K562 (cell line): ENCODE data around the gene TAS2R1. TPM values are rescaled to one million over a fixed set of nuclear protein-coding genes. Genes with fewer than 3 reads are reported as not detected.

ENCODE experiments used
- ATAC-seq: fragments of 200-7000 bp; cut with Tn5 transposase; 3 replicates; pipeline ENCODE4 v1.9.1; 2020; ENCODE audit warnings: moderate library complexity
- BruUV-seq: library from RNA; stranded (reverse); fragments of 400-500 nt; replicated peaks from 2 replicates; lab custom pipeline; 2021; lab: Mats Ljungman, UMichigan
- CTCF ChIA-PET: fragments of 300-600 bp; formaldehyde crosslinking; extraction: SDS; loops from one replicate; lab custom pipeline; 2021; ENCODE audit warnings: low intra/inter-chr PET ratio; lab: Yijun Ruan, JAX
- POLR2A ChIA-PET: fragments of 300-600, 350-650 bp; sonication (Branson Sonifier 250); formaldehyde crosslinking; extraction: SDS; loops from one replicate; lab custom pipeline; 2021; ENCODE audit warnings: antibody characterized with exemption, inconsistent platforms; lab: Yijun Ruan, JAX
- DNase-seq, 4 experiments: peaks; one replicate each; pipeline versions ENCODE4 v3.0.0 to v3.0.0-alpha.2; 2011 to 2018; ENCODE audit warnings: low spot score in 3 of 4, mixed read lengths in 3 of 4; ENCODE audit errors: extremely low read depth in 1 of 4
- FAIRE-seq: peaks from 2 replicates; lab custom pipeline; 2011; peaks lifted over from hg19 to GRCh38; lab: Jason Lieb, UNC
- H2AFZ ChIP-seq: 2 replicates; pipeline ENCODE4 v1.6.0; 2011; ENCODE audit warnings: low read depth, low read length, control low read depth, inconsistent platforms
- H3K27ac ChIP-seq: fragments of 200-600 bp; 3 replicates; pipeline ENCODE4 v1.8.0; 2011; ENCODE audit warnings: low read depth, mild to moderate bottlenecking, control low read depth, inconsistent platforms, low read length, moderate library complexity, mixed read lengths; ENCODE audit errors: extremely low read depth
- H3K27me3 ChIP-seq, 2 experiments: fragments of 300-600 bp in 1 of 2; 2 replicates in 1 of 2; 3 replicates in 1 of 2; pipeline versions ENCODE4 v1.6.0 to v1.8.0; 2011; ENCODE audit warnings: inconsistent platforms in 2 of 2, low read length in 2 of 2, mild to moderate bottlenecking in 1 of 2, mixed read lengths in 1 of 2, moderate library complexity in 1 of 2; ENCODE audit not compliant: control insufficient read depth in 2 of 2, insufficient read depth in 2 of 2
- H3K36me3 ChIP-seq: fragments of 300-600 bp; 3 replicates; pipeline ENCODE4 v1.8.0; 2011; ENCODE audit warnings: mild to moderate bottlenecking, low read length, inconsistent platforms; ENCODE audit not compliant: control insufficient read depth, insufficient read depth
- H3K4me1 ChIP-seq, 2 experiments: fragments of 200-600 bp in 1 of 2; replicated peaks in 1 of 2; 2 replicates in 1 of 2; 3 replicates in 1 of 2; pipeline versions ENCODE4 v1.5.1 to v1.8.0; 2011; ENCODE audit warnings: inconsistent platforms in 2 of 2, low read length in 2 of 2, mild to moderate bottlenecking in 1 of 2, mixed read lengths in 1 of 2, moderate library complexity in 1 of 2; ENCODE audit not compliant: control insufficient read depth in 2 of 2, insufficient read depth in 2 of 2
- H3K4me2 ChIP-seq: 2 replicates; pipeline ENCODE4 v1.6.1; 2011; ENCODE audit warnings: low read length, control low read depth, inconsistent platforms, mixed read lengths; ENCODE audit not compliant: insufficient read depth
- H3K4me3 ChIP-seq: fragments of 200-600 bp; sonication (generic), shearing (Covaris generic); 2 replicates; pipeline ENCODE4 v1.5.1; 2016; ENCODE audit warnings: control low read depth, inconsistent platforms
- H3K79me2 ChIP-seq: fragments of 200-600 bp; 3 replicates; pipeline ENCODE4 v1.8.0; 2011; ENCODE audit warnings: low read length, inconsistent platforms; ENCODE audit not compliant: control insufficient read depth, insufficient read depth
- H3K9ac ChIP-seq, 2 experiments: 2 replicates each; pipeline versions ENCODE4 v1.6.0 to v1.6.1; 2011; ENCODE audit warnings: low read depth in 2 of 2, low read length in 2 of 2, control low read depth in 1 of 2, inconsistent platforms in 1 of 2, mild to moderate bottlenecking in 1 of 2, mixed read lengths in 1 of 2; ENCODE audit not compliant: insufficient read depth in 1 of 2
- H3K9me1 ChIP-seq: one replicate; pipeline ENCODE4 v1.6.0; 2011; ENCODE audit warnings: inconsistent platforms, mild to moderate bottlenecking, low read length, moderate library complexity; ENCODE audit not compliant: control insufficient read depth, insufficient read depth
- H3K9me3 ChIP-seq: replicated peaks from 2 replicates; pipeline ENCODE4 v1.5.1; 2011; ENCODE audit warnings: low read depth, low read length, inconsistent platforms; ENCODE audit not compliant: control insufficient read depth, insufficient read depth
- H4K20me1 ChIP-seq: replicated peaks from 2 replicates; pipeline ENCODE4 v1.6.1; 2011; ENCODE audit warnings: low read length, inconsistent platforms, mixed read lengths; ENCODE audit not compliant: control insufficient read depth, insufficient read depth
- C11orf30 ChIP-seq: fragments of 450-650 bp; IDR thresholded peaks from 2 replicates; pipeline ENCODE4 v1.6.1; 2016; ENCODE audit warnings: low read depth, mild to moderate bottlenecking
- CREB3 ChIP-seq: fragments of 450-650 bp; conservative IDR thresholded peaks from 2 replicates; pipeline ENCODE4 v1.6.1; 2016; ENCODE audit warnings: missing genetic modification characterization, low read depth, mild to moderate bottlenecking, missing compliant biosample characterization, moderate library complexity
- ID3 ChIP-seq, 2 experiments: fragments of 250-450 bp in 1 of 2; fragments of 450-650 bp in 1 of 2; sonication (Bioruptor Pico) in 1 of 2; IDR thresholded peaks; 2 replicates each; pipeline versions ENCODE4 v1.6.1 to v1.8.0; 2016 to 2021; ENCODE audit warnings: mild to moderate bottlenecking in 2 of 2, moderate library complexity in 2 of 2, missing compliant biosample characterization in 1 of 2, missing genetic modification characterization in 1 of 2
- NFIX ChIP-seq: fragments of 250-450 bp; sonication (Bioruptor Pico); IDR thresholded peaks from 2 replicates; pipeline ENCODE4 v1.4.0; 2020; ENCODE audit warnings: low read depth, mild to moderate bottlenecking, moderate library complexity
- SPI1 ChIP-seq: IDR thresholded peaks from 2 replicates; pipeline ENCODE4 v1.6.1; 2011; ENCODE audit warnings: low read depth, low read length, control low read depth, borderline replicate concordance
- ZKSCAN8 ChIP-seq: fragments of 200-800 bp; sonication (Bioruptor generic); IDR thresholded peaks from 2 replicates; pipeline ENCODE4 v1.6.1; 2016; ENCODE audit warnings: missing genetic modification characterization, missing compliant biosample characterization
- WGBS: fragments of 100-300 bp; shearing (Covaris generic); methylation state at CpG from one replicate; pipeline ENCODE4 v1.1.6; 2016; ENCODE audit warnings: low coverage, mixed read lengths; ENCODE audit not compliant: insufficient coverage; ENCODE audit errors: missing lambda C conversion rate; 5-methylcytosine and 5-hydroxymethylcytosine counted together
- in situ Hi-C: fragments of 300-500 bp; cut with MboI; formaldehyde crosslinking; loops from 4 replicates; pipeline ENCODE4 v1.15.0; 2018; ENCODE audit warnings: inconsistent platforms, mixed read lengths
- intact Hi-C: fragments of 100-400 bp; cut with micrococcal nuclease; formaldehyde crosslinking; loops from 2 replicates; pipeline ENCODE4 v1.14.2; 2022
- polyA plus RNA-seq, 8 experiments: library from polyadenylated mRNA; depleted of rRNA in 4 of 8; stranded (reverse) in 5 of 8; unstranded in 3 of 8; fragments of >200 nt; fragmentation: Nextera tagmentation in 2 of 8; fragmentation: Illumina TruSeq in 1 of 8; extraction: Ambion mirVana in 2 of 8; extraction: Trizol in 1 of 8; gene quantifications; 2 replicates each; pipeline versions ENCODE4 v1.2.1 to v1.2.3, GENCODE V29; 2011 to 2014; ENCODE audit warnings: inconsistent platforms in 1 of 8, missing spikeins in 1 of 8
- total RNA-seq, 7 experiments: library from RNA; depleted of rRNA in 6 of 7; stranded (reverse); fragments of >200 nt in 6 of 7; fragmentation: Illumina TruSeq in 2 of 7; extraction: Trizol in 2 of 7; gene quantifications; 2 replicates each; pipeline versions ENCODE4 v1.2.1 to v1.2.3, GENCODE V29; 2011 to 2021; ENCODE audit warnings: low replicate concordance in 1 of 7

The TAS2R1 gene
- total and polyA plus RNA-seq, 9 of the 15 experiments (the other 6 are each of a cell fraction or from before 2014, with no cell fraction given) = not detected

GRCh38 chr5:9641806-9642355 is 11.7 kb upstream of the TAS2R1 start (continued):
- no peak for TF ChIP-seq C11orf30
- TF ChIP-seq ID3 (CRISPR knock-in tag; IDR thresholded peaks at IDR 0.05) = no peak
- TF ChIP-seq ID3 (tag; IDR thresholded peaks at IDR 0.05) = no peak
- no peak for TF ChIP-seq CREB3 (tag)
- no peak for TF ChIP-seq NFIX (CRISPR knock-in tag)
- TF ChIP-seq, all 486 proteins: peak for 0

GRCh38 chr5:9632495-9632894 is 2.3 kb upstream of the TAS2R1 start:
- no peak for DNase-seq
- in situ Hi-C loops (no loop called here), intact Hi-C loops (no loop called here)
- no peaks in the 10 kb centered on the region for H3K9me1 ChIP-seq
- no peaks in the 10 kb centered on the region for H3K9me3 ChIP-seq
- POLR2A ChIA-PET = no interaction called here
- H3K4me1 ChIP-seq = no peaks in the 10 kb centered on the region
- H3K36me3 ChIP-seq = no peaks in the 10 kb centered on the region
- CTCF ChIA-PET = no interaction called here
- no peak overlapping the region for H3K9ac ChIP-seq
- no TSS peak for BruUV-seq
- H3K4me2 ChIP-seq = no peak overlapping the region
- no peaks in the 10 kb centered on the region for H3K27me3 ChIP-seq
- no peaks in the 10 kb centered on the region for H3K79me2 ChIP-seq
- no peak for ATAC-seq
- FAIRE-seq = no peak
- 0% methylated on average over 2 of the region's 2 CpGs for WGBS
- no peak for TF ChIP-seq ZKSCAN8 (CRISPR knock-in tag)
- 0 out of 2 replicates have a peak, but pooled peaks have one; percentile 13 for TF ChIP-seq SPI1
- no peak overlapping the region for H3K4me3 ChIP-seq
- H4K20me1 ChIP-seq = no peaks in the 10 kb centered on the region
- H2AFZ ChIP-seq = no peak overlapping the region
- no peak overlapping the region for H3K27ac ChIP-seq
